Kidney epithelial cell (primary cell): ENCODE data around the gene C12orf54. TPM values are rescaled to one million over a fixed set of nuclear protein-coding genes. Genes with fewer than 3 reads are reported as not detected.
"Not testable (repeated sequence)": the region's sequence is repeated elsewhere in the genome, so short reads cannot be mapped to it uniquely, and the experiment has no call there.

Source experiments
- DNase-seq: peaks from one replicate; pipeline ENCODE4 v3.0.0-alpha.2; 2010; ENCODE audit warnings: low read depth
- H3K27me3 ChIP-seq: 2 replicates; pipeline ENCODE4 v1.6.0; 2011; ENCODE audit warnings: low read length; ENCODE audit not compliant: control insufficient read depth, insufficient read depth
- H3K36me3 ChIP-seq: 2 replicates; pipeline ENCODE4 v1.5.1; 2011; ENCODE audit warnings: low read length; ENCODE audit not compliant: control insufficient read depth, insufficient read depth
- H3K4me3 ChIP-seq: 2 replicates; pipeline ENCODE4 v1.5.1; 2011; ENCODE audit warnings: low read depth, mild to moderate bottlenecking, control low read depth, low read length
- CTCF ChIP-seq: IDR thresholded peaks from 2 replicates; pipeline ENCODE4 v1.5.1; 2011; ENCODE audit warnings: mild to moderate bottlenecking, moderate library complexity, low read length, control low read depth, inconsistent platforms; ENCODE audit not compliant: insufficient read depth, poor library complexity, severe bottlenecking
- total RNA-seq: library from RNA; depleted of rRNA; stranded (reverse); fragments of >200 nt; gene quantifications from 2 replicates; pipeline ENCODE4 v1.2.3, GENCODE V29; 2015

Gene C12orf54
- total RNA-seq, 1 donor from 2014 or later: not detected

- no peak within 1 kb of the TSS for H3K4me3 ChIP-seq
- H3K36me3 ChIP-seq: no peaks in the 10 kb centered on the region
- no peak for TF ChIP-seq CTCF
- DNase-seq: no peak
- H3K27me3 ChIP-seq: no peaks in the 10 kb centered on the region
Measured at GRCh38 chr12:48472259-48472658, 10.0 kb upstream of the C12orf54 start, which contains the start of gene ANP32D. TSS of gene ANP32D (plus strand) at chr12:48472559. CDS start at chr12:48472665, 106 bp downstream.

GRCh38 chr12:48473061-48473460 is 9.2 kb upstream of the C12orf54 start:
- TF ChIP-seq CTCF: no peak
- no peaks in the 10 kb centered on the region for H3K27me3 ChIP-seq
- no peak overlapping the region for H3K4me3 ChIP-seq
- DNase-seq: no peak
- H3K36me3 ChIP-seq: no peaks in the 10 kb centered on the region

GRCh38 chr12:48474497-48474896 is 7.8 kb upstream of the C12orf54 start:
- not testable (repeated sequence) for H3K27me3 ChIP-seq, DNase-seq, H3K36me3 ChIP-seq, H3K4me3 ChIP-seq

GRCh38 chr12:48482930-48483329 is 632 bp downstream of the C12orf54 start:
- no peak for DNase-seq
- no peak overlapping the region for H3K4me3 ChIP-seq
- H3K36me3 ChIP-seq: no peaks in the 10 kb centered on the region
- no peaks in the 10 kb centered on the region for H3K27me3 ChIP-seq
- no peak for TF ChIP-seq CTCF

GRCh38 chr12:48486261-48486660 is 4.0 kb downstream of the C12orf54 start:
- H3K27me3 ChIP-seq: no peaks in the 10 kb centered on the region
- no peak overlapping the region for H3K4me3 ChIP-seq
- TF ChIP-seq CTCF: no peak
- DNase-seq: no peak
- no peaks in the 10 kb centered on the region for H3K36me3 ChIP-seq

- TF ChIP-seq CTCF: no peak
- no peak overlapping the region for H3K4me3 ChIP-seq
- no peaks in the 10 kb centered on the region for H3K36me3 ChIP-seq
- H3K27me3 ChIP-seq: no peaks in the 10 kb centered on the region
- no peak for DNase-seq
Measured at GRCh38 chr12:48486679-48487078, 4.4 kb downstream of the C12orf54 start.

- no peak for DNase-seq
- Histone ChIP-seq H3K4me3 (no peak overlapping the region), H3K27me3 (no peaks in the 10 kb centered on the region), H3K36me3 (no peaks in the 10 kb centered on the region)
- no peak for TF ChIP-seq CTCF
Measured at GRCh38 chr12:48489012-48489411, 6.7 kb downstream of the C12orf54 start.

GRCh38 chr12:48489456-48489855 is 7.2 kb downstream of the C12orf54 start:
- H3K4me3 ChIP-seq, H3K27me3 ChIP-seq: not testable (repeated sequence)

GRCh38 chr12:48500281-48500680 is 18.0 kb downstream of the C12orf54 start:
- DNase-seq, H3K36me3 ChIP-seq, H3K27me3 ChIP-seq, H3K4me3 ChIP-seq: not testable (repeated sequence)

More at GRCh38 chr12:48489456-48489855, 7.2 kb downstream of the C12orf54 start:
- H3K36me3 ChIP-seq, DNase-seq: not testable (repeated sequence)
